WTC11 (cell line): ENCODE measurements around the gene GLIPR1L2.

Source experiments
- CREB1 ChIP-seq: sonication (generic); formaldehyde crosslinking; IDR thresholded peaks from 2 replicates; pipeline ENCODE4 v1.8.0; 2023; ENCODE audit warnings: mild to moderate bottlenecking, missing genetic modification reagents
- CREM ChIP-seq: sonication (generic); formaldehyde crosslinking; IDR thresholded peaks from 2 replicates; pipeline ENCODE4 v1.8.1; 2022; ENCODE audit warnings: mild to moderate bottlenecking, missing genetic modification reagents, moderate library complexity

- no peak for TF ChIP-seq CREM (CRISPR knock-in tag)
- no peak for TF ChIP-seq CREB1 (CRISPR knock-in tag)
These were observed 42.0 kb downstream of the GLIPR1L2 start for GRCh38 chr12:75432924-75433323.
